BLaER1 treated with 17β-estradiol and CSF1 and Interleukin-3, amounts not matched to agents 10 nM and 100 nM (cell line): ENCODE data around the gene FNDC11.

ENCODE experiments used
- H3K27ac ChIP-seq, 11 experiments: shearing (Covaris generic); formaldehyde crosslinking; 2 replicates each; pipeline ENCODE4 v1.8.1; 2022
- H3K27me3 ChIP-seq, 11 experiments: shearing (Covaris generic); formaldehyde crosslinking; 2 replicates each; pipeline ENCODE4 v1.8.1; 2022
- H3K36me3 ChIP-seq, 11 experiments: shearing (Covaris generic); formaldehyde crosslinking; 2 replicates each; pipeline ENCODE4 v1.8.1; 2022
- H3K4me1 ChIP-seq, 10 experiments: shearing (Covaris generic); formaldehyde crosslinking; 2 replicates each; pipeline ENCODE4 v1.8.1; 2022
- H3K4me2 ChIP-seq, 11 experiments: shearing (Covaris generic); formaldehyde crosslinking; 2 replicates each; pipeline ENCODE4 v1.8.1; 2022
- H3K4me3 ChIP-seq, 10 experiments: shearing (Covaris generic); formaldehyde crosslinking; 2 replicates each; pipeline ENCODE4 v1.8.1; 2022
- H3K9ac ChIP-seq, 11 experiments: shearing (Covaris generic); formaldehyde crosslinking; 2 replicates each; pipeline ENCODE4 v1.8.1; 2022
- H3K9me3 ChIP-seq, 11 experiments: shearing (Covaris generic); formaldehyde crosslinking; replicated peaks in 1 of 11; 2 replicates each; pipeline ENCODE4 v1.8.1; 2022
- H4K20me1 ChIP-seq, 11 experiments: shearing (Covaris generic); formaldehyde crosslinking; 2 replicates each; pipeline ENCODE4 v1.8.1; 2022
- Cebpa-rat ChIP-seq, 11 experiments: shearing (Covaris generic); IDR thresholded peaks; 2 replicates each; pipeline ENCODE4 v1.8.1; 2022

Gene FNDC11

DNA sequence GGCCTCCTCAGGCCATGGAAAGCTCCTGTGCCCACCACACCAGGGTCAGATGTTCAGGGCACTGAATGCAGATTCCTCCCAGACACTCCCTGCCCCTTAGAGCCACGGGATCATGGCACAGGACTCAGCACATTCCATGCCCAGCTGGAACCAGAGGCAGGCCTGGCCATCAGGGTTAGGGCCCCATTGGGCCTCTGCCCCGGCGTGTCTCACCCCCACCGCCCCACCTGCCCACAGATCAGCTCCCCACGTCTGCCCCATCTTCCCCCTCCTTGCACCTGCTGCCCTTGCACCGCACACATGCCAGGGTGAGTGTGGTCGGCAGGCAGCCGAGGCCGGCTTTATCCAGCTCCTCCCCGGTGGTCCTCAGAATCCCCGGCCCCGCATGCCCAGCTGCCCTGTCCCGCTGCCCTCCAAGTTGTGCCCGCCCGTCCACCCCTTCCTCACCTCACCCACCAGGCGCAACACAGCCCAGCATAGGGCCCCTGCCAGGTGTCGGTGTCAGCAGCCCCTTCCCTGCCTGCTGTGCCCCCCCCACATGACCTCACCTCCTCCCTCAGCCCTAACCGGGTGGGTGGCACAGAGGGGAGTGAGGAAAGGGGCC, 4.2 kb upstream of the FNDC11 start:
- Histone ChIP-seq H3K4me1 (peaks cover 17 to 60% (median 46%) of the 10 kb centered on the region in 10 experiments), H4K20me1 (peaks cover 5 to 86% (median 51%) of the 10 kb centered on the region in 11 experiments; a peak in 21 of 22 replicates), H3K9me3 (no peaks in the 10 kb centered on the region), H3K4me3 (no peak overlapping the region), H3K9ac (no peak overlapping the region), H3K36me3 (no peaks in the 10 kb centered on the region), H3K4me2 (no peak overlapping the region), H3K27me3 (peaks cover 84 to 98% (median 85%) of the 10 kb centered on the region in 11 experiments), H3K27ac (no peak overlapping the region)
- no peak for TF ChIP-seq Cebpa-rat (IDR thresholded peaks at IDR 0.05)

DNA sequence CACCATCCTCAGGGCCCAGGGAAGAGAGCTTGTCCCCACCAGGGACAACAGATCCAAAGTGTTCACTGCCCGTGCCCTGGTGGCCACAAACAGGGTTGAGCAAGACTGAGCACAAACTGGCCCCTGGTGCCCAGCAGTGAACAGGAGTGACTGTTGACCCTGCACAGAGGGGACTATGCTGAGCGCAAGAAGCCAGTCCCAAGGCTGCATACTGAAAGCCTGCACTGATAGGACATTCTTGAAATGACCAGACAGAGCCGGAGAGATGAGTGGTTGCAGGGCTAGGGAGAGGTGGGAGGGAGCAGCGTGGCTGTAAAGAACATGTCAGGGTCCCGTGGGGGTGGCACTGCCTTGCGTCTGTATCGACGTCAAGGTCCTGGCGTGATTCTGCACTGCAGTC, 2.9 kb upstream of the FNDC11 start:
- H4K20me1 ChIP-seq = peaks cover 14 to 86% (median 53%) of the 10 kb centered on the region in 11 experiments; a peak in 21 of 22 replicates

DNA sequence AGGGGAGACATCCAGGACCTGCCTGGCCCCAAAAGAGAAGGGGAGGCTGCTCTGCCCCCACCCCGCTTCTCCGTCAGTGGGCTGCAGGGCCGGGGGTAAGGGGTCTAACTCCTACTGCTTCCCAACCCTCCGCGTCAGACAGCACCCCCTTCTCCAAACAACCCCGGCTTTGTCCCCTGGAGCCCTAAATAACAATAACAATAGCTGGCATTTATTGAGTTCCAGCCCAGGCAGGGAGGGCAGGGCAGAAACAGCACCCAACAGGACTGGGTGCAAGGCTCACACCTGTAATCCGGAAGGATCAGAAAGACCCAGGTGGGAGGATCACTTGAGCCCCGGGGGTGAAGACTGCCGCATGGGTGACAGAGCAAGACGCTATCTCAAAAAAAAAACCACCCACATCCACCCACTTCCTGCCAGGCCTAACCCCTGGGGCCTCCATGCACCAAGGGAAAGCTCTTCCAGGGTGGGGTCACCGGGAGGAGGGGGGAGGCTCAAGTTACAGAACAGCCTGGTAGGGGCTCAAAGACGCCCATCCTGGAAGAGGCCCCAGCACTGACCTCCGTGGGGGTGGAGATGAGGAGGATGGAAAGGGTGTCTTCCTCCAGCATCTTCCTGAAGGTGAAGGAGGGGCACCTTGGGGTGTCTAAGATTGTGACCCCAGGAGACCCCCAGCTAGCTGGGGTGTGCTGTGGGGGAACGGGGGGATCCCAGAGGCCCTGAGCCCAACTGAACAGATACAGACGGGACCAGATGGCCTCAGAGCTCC, 1.3 kb upstream of the FNDC11 start:
- Histone ChIP-seq H3K27ac (peak overlapping the region in 8 of 11 experiments; percentile 44 to 72 (median 58); a peak in 14 of 22 replicates), H3K36me3 (no peaks in the 10 kb centered on the region), H3K9me3 (no peaks in the 10 kb centered on the region), H3K27me3 (peaks cover 80 to 98% (median 85%) of the 10 kb centered on the region in 11 experiments), H3K4me1 (peaks cover 22 to 65% (median 52%) of the 10 kb centered on the region in 10 experiments), H4K20me1 (peaks cover 14 to 84% (median 65%) of the 10 kb centered on the region in 11 experiments; a peak in 21 of 22 replicates), H3K4me3 (peak overlapping the region in 7 of 10 experiments; percentile 14 to 49 (median 34); a peak in 9 of 20 replicates), H3K9ac (peak overlapping the region in 5 of 11 experiments; percentile 30 to 50 (median 46); a peak in 7 of 22 replicates), H3K4me2 (peak overlapping the region; percentile 63 to 100 (median 88))
- TF ChIP-seq Cebpa-rat (IDR thresholded peaks at IDR 0.05) = no peak

More for the DNA sequence above, 2.9 kb upstream of the FNDC11 start:
- no peaks in the 10 kb centered on the region for H3K36me3 ChIP-seq
- H3K9me3 ChIP-seq = no peaks in the 10 kb centered on the region
- H3K9ac ChIP-seq = no peak overlapping the region
- peaks cover 84 to 98% (median 85%) of the 10 kb centered on the region in 11 experiments for H3K27me3 ChIP-seq
- H3K4me2 ChIP-seq = peak overlapping the region in 5 of 11 experiments; percentile 3 to 34 (median 19); a peak in 4 of 22 replicates
- no peak for TF ChIP-seq Cebpa-rat (IDR thresholded peaks at IDR 0.05)
- peaks cover 22 to 63% (median 51%) of the 10 kb centered on the region in 10 experiments for H3K4me1 ChIP-seq
- no peak overlapping the region for H3K4me3 ChIP-seq
- H3K27ac ChIP-seq = no peak overlapping the region

DNA sequence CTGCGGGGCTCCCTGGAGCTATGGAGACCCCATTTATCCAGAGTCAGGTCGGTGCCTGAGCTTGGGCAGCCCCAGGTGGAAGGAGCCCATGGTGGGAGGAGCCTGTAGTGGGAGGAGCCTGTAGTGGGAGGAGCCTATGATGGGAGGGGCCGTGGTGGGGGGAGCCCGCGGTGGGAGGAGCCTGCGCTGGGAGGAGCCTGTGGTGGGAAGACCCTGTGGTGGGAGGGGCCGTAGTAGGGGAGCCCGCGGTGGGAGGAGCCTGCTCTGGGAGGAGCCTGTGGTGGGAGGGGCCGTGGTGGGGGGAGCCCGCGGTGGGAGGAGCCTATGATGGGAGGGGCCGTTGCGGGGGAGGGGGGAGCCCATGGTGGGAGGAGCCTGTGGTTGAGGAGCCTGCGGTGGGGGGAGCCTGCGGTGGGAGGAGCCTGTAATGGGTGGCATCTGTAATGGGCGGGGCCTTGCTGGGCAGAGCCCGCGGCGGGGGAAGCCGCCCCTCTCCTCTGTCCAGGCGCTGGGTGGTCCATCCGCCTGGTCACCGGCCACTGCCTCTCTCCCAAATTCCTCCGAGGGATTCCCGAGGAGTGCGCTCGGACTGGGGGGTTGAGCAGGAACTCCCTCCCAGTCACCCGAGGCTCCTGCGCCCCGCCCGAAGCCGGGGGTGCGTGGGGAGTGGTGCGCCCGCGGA, 567 bp upstream of the FNDC11 start:
- H3K27me3 ChIP-seq = peaks cover 73 to 96% (median 80%) of the 10 kb centered on the region in 11 experiments
- peaks cover 14 to 78% (median 60%) of the 10 kb centered on the region in 11 experiments; a peak in 21 of 22 replicates for H4K20me1 ChIP-seq
- H3K36me3 ChIP-seq = no peaks in the 10 kb centered on the region
- H3K9me3 ChIP-seq = no peaks in the 10 kb centered on the region
- peak overlapping the region; percentile 38 to 79 (median 66); a peak in 19 of 22 replicates for H3K9ac ChIP-seq
- H3K27ac ChIP-seq = peak overlapping the region in 10 of 11 experiments; percentile 16 to 72 (median 67); a peak in 16 of 22 replicates
- H3K4me3 ChIP-seq = peak overlapping the region; percentile 53 to 74 (median 66)
- H3K4me2 ChIP-seq = peak overlapping the region; percentile 94 to 100 (median 99)
- peaks cover 22 to 61% (median 49%) of the 10 kb centered on the region in 10 experiments for H3K4me1 ChIP-seq
- TF ChIP-seq Cebpa-rat (IDR thresholded peaks at IDR 0.05) = no peak

DNA sequence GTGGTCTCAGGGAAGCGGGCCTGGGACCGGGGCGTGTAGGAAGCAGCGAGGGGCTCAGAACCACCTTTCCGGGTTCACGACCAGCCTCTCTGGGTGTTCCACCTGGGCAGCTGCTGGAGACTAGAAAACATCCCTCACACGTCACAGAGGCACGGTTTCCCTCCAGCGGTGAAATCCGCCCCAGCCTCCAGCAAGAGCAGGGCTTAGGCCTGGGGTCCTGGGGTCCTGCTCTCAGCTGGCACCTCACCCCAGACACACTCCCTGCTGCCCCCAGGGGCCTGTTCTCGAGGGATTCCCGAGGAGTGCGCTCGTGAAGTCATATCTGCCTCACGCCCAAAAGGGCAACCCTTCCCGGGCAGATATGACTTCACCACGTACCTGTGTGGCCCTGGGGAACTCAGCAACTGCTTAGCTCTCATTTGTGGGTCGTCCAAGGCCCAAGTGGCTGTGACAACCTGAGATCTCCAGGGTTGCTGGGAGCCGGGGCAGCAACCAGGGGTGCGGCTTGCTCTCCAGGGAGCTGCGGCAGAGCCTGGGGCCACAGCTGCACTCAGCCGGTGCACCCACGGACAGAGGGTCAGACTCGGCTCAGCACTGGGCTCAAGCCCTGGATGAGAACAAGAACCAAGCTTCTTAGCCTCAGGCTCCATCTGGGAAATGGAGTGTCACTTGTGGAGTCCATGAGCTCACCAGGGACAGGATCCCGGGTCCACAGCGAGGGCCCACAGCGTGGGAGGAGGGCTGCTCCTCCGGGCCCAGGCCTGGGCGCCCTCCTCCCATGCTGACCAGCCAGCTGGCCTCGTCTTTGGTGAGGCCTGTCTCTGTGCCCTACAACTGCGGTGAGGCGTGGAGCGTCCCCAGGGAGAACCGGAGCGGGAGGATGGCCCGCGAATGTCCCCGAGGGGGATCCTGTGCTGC, 661 bp downstream of the FNDC11 start:
- Histone ChIP-seq H4K20me1 (peaks cover 14 to 70% (median 56%) of the 10 kb centered on the region in 11 experiments; a peak in 21 of 22 replicates), H3K9me3 (no peaks in the 10 kb centered on the region), H3K36me3 (no peaks in the 10 kb centered on the region), H3K9ac (peak overlapping the region in 9 of 11 experiments; percentile 18 to 79 (median 63); a peak in 16 of 22 replicates), H3K4me1 (peaks cover 22 to 56% (median 45%) of the 10 kb centered on the region in 10 experiments), H3K4me2 (peak overlapping the region; percentile 94 to 100 (median 99)), H3K27me3 (peaks cover 61 to 90% (median 69%) of the 10 kb centered on the region in 11 experiments), H3K27ac (0 out of 22 replicates have a peak overlapping the region, but pooled peaks of 1 of the 11 experiments have one; percentile 4), H3K4me3 (peak overlapping the region; percentile 53 to 74 (median 66))
- TF ChIP-seq Cebpa-rat (IDR thresholded peaks at IDR 0.05) = no peak

DNA sequence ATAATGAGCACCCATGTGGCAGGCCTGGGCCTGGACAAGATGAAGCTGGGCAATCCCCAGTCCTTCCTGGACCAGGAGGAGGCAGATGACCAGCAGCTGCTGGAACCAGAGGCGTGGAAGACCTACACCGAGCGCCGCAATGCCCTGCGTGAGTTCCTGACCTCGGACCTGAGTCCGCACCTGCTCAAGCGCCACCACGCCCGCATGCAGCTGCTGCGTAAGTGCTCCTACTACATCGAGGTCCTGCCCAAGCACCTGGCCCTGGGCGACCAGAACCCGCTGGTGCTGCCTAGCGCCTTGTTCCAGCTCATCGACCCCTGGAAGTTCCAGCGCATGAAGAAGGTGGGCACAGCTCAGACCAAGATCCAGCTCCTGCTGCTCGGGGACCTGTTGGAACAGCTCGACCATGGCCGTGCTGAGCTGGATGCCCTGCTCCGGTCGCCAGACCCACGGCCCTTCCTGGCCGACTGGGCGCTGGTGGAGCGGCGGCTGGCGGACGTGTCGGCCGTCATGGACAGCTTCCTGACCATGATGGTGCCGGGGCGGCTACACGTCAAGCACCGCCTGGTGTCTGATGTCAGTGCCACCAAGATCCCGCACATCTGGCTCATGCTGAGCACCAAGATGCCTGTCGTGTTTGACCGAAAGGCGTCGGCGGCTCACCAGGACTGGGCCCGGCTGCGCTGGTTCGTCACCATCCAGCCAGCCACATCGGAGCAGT, 1.9 kb downstream of the FNDC11 start:
- Histone ChIP-seq H4K20me1 (peaks cover 15 to 70% (median 57%) of the 10 kb centered on the region in 11 experiments; a peak in 21 of 22 replicates), H3K27me3 (peaks cover 54 to 87% (median 64%) of the 10 kb centered on the region in 11 experiments), H3K4me1 (peaks cover 22 to 53% (median 44%) of the 10 kb centered on the region in 10 experiments), H3K36me3 (peaks cover 0 to 5% (median 0%) of the 10 kb centered on the region in 11 experiments; a peak in 2 of 22 replicates), H3K4me2 (peak overlapping the region in 9 of 11 experiments; percentile 94 to 100 (median 99); a peak in 17 of 22 replicates), H3K27ac (no peak overlapping the region), H3K4me3 (no peak overlapping the region; a peak in 1 of 20 replicates), H3K9me3 (no peaks in the 10 kb centered on the region), H3K9ac (peak overlapping the region in 1 of 11 experiments; percentile 79; a peak in 1 of 22 replicates)
- no peak for TF ChIP-seq Cebpa-rat (IDR thresholded peaks at IDR 0.05)

DNA sequence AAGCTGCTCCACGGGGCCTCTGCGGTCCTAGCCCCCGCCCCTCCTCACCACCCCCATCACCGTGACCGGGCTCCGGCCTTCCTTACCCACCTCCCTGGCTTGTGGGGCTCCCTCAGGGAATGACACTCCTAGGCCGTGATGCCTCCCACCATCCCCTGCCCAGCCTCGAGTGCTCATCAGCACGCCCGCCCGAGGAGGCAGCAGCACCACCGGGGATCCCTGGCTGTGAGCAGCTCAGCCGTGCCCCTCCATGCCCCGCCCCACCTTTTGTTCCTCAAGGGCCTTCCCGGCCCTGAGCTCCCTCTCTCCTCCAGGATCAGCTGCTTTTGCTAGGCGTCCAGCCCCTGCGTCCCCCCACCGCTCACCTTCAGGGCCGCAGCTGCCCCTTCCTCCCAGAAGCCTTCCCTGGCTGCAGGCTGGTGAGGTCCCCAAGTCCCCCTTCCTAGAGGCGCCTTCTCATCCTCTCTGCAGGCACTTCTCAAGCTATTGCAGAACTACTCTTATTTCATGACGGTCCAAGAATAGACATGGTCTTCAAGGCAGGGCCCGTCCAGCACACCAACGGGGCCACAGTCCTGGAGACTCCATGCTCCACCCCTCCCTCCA, 3.0 kb downstream of the FNDC11 start:
- no peak overlapping the region for H3K4me3 ChIP-seq
- H3K27ac ChIP-seq = no peak overlapping the region
- no peaks in the 10 kb centered on the region for H3K9me3 ChIP-seq
- no peak overlapping the region for H3K9ac ChIP-seq
- H4K20me1 ChIP-seq = peaks cover 27 to 78% (median 61%) of the 10 kb centered on the region in 11 experiments; a peak in 21 of 22 replicates
- peaks cover 22 to 56% (median 49%) of the 10 kb centered on the region in 10 experiments for H3K4me1 ChIP-seq
- no peak for TF ChIP-seq Cebpa-rat (IDR thresholded peaks at IDR 0.05)
- H3K4me2 ChIP-seq = no peak overlapping the region
- peaks cover 54 to 87% (median 64%) of the 10 kb centered on the region in 11 experiments for H3K27me3 ChIP-seq
- H3K36me3 ChIP-seq = peaks cover 0 to 5% (median 0%) of the 10 kb centered on the region in 11 experiments; a peak in 2 of 22 replicates
